GM12878 (cell line): ENCODE results near the gene FXYD1. TPM values are rescaled to one million over a fixed set of nuclear protein-coding genes. Genes with fewer than 3 reads are reported as not detected.

ENCODE experiments used
- ATAC-seq: fragments of 200-7000 bp; cut with Tn5 transposase; 3 replicates; pipeline ENCODE4 v1.9.1; 2020; ENCODE audit warnings: mild to moderate bottlenecking, moderate library complexity
- BruUV-seq: library from RNA; stranded (reverse); fragments of 400-500 nt; replicated peaks from 2 replicates; lab custom pipeline; 2021; lab: Mats Ljungman, UMichigan
- CTCF ChIA-PET: fragments of 300-600 bp; sonication (Branson Sonifier 250); formaldehyde crosslinking; extraction: SDS; loops from one replicate; lab custom pipeline; 2021; ENCODE audit warnings: inconsistent platforms; lab: Yijun Ruan, JAX
- POLR2A ChIA-PET: fragments of 350-600 bp; formaldehyde crosslinking; extraction: SDS; loops from one replicate; lab custom pipeline; 2021; ENCODE audit warnings: inconsistent platforms; lab: Charles Lee
- RAD21 ChIA-PET: fragments of 300-600 bp; sonication (Branson Sonifier 250); formaldehyde crosslinking; loops from one replicate; lab custom pipeline; 2023; ENCODE audit warnings: antibody characterized with exemption; ENCODE audit not compliant: unreplicated experiment; lab: Charles Lee
- SMC1A ChIA-PET: fragments of 300-600 bp; sonication (Branson Sonifier 250); formaldehyde crosslinking; loops from one replicate; lab custom pipeline; 2023; ENCODE audit not compliant: unreplicated experiment, uncharacterized antibody; lab: Charles Lee
- DNase-seq: peaks from one replicate; pipeline ENCODE4 v3.0.0-alpha.2; 2011; ENCODE audit warnings: low read depth, low spot score
- FAIRE-seq: peaks from 3 replicates; lab custom pipeline; 2011; peaks lifted over from hg19 to GRCh38; lab: Jason Lieb, UNC
- H2AFZ ChIP-seq: 2 replicates; pipeline ENCODE4 v1.6.0; 2011; ENCODE audit warnings: low read depth, low read length, control low read depth; ENCODE audit not compliant: control insufficient read depth
- H3K27ac ChIP-seq: 2 replicates; pipeline ENCODE4 v1.5.1; 2011; ENCODE audit warnings: control low read depth; ENCODE audit not compliant: control insufficient read depth, insufficient read depth
- H3K27me3 ChIP-seq, 2 experiments: replicated peaks in 1 of 2; 2 replicates each; pipeline versions ENCODE4 v1.6.0 to v1.6.1; 2011; ENCODE audit warnings: low read length in 1 of 2; ENCODE audit not compliant: control insufficient read depth in 2 of 2, insufficient read depth in 2 of 2
- H3K36me3 ChIP-seq, 2 experiments: 2 replicates each; pipeline ENCODE4 v1.5.1; 2011; ENCODE audit warnings: low read length in 1 of 2; ENCODE audit not compliant: control insufficient read depth in 2 of 2, insufficient read depth in 2 of 2
- H3K4me1 ChIP-seq: 2 replicates; pipeline ENCODE4 v1.6.1; 2011; ENCODE audit warnings: mild to moderate bottlenecking, low read length, moderate library complexity, mixed read lengths; ENCODE audit not compliant: control insufficient read depth, insufficient read depth
- H3K4me2 ChIP-seq: 2 replicates; pipeline ENCODE4 v1.6.0; 2011; ENCODE audit warnings: control low read depth; ENCODE audit not compliant: control insufficient read depth, insufficient read depth
- H3K4me3 ChIP-seq: fragments of 200-600 bp; sonication (generic); 2 replicates; pipeline ENCODE4 v1.5.1; 2016
- H3K79me2 ChIP-seq: 2 replicates; pipeline ENCODE4 v1.6.0; 2011; ENCODE audit warnings: low read length; ENCODE audit not compliant: control insufficient read depth, insufficient read depth
- H3K9ac ChIP-seq: 2 replicates; pipeline ENCODE4 v1.8.0; 2011; ENCODE audit warnings: low read length, control low read depth, mixed read lengths; ENCODE audit not compliant: control insufficient read depth, insufficient read depth
- H3K9me3 ChIP-seq: replicated peaks from 3 replicates; pipeline ENCODE4 v1.5.1; 2011; ENCODE audit warnings: mild to moderate bottlenecking, low read length; ENCODE audit not compliant: control insufficient read depth, insufficient read depth
- H4K20me1 ChIP-seq: 2 replicates; pipeline ENCODE4 v1.6.0; 2011; ENCODE audit not compliant: control insufficient read depth, insufficient read depth
- CBFB ChIP-seq: IDR thresholded peaks from 2 replicates; pipeline ENCODE4 v1.6.1; 2016; ENCODE audit warnings: antibody characterized with exemption, low read depth
- CHD1 ChIP-seq: IDR thresholded peaks from 2 replicates; pipeline ENCODE4 v1.6.1; 2012; ENCODE audit warnings: low read depth, low read length, improper control_type of control experiment
- CREM ChIP-seq: IDR thresholded peaks from 2 replicates; pipeline ENCODE4 v1.6.1; 2014; ENCODE audit warnings: antibody characterized with exemption, low read depth
- EP300 ChIP-seq, 2 experiments: fragments of 150-350 bp in 1 of 2; IDR thresholded peaks; 2 replicates each; pipeline ENCODE4 v1.6.1; 2011 to 2012; ENCODE audit warnings: low read depth in 2 of 2, low read length in 2 of 2, borderline replicate concordance in 1 of 2, improper control_type of control experiment in 1 of 2, inconsistent platforms in 1 of 2; ENCODE audit not compliant: control insufficient read depth in 1 of 2
- KAT2A ChIP-seq: conservative IDR thresholded peaks from 2 replicates; pipeline ENCODE4 v1.6.1; 2011; ENCODE audit warnings: low read depth, low read length; ENCODE audit not compliant: control insufficient read depth
- TCF7 ChIP-seq: IDR thresholded peaks from 2 replicates; pipeline ENCODE4 v1.6.1; 2014; ENCODE audit warnings: antibody characterized with exemption, borderline replicate concordance
- ZNF622 ChIP-seq: fragments of 450-650 bp; IDR thresholded peaks from 2 replicates; pipeline ENCODE4 v1.6.1; 2017; ENCODE audit warnings: mild to moderate bottlenecking, inconsistent platforms
- WGBS: methylation state at CpG from one replicate; pipeline ENCODE4 v1.1.6; 2016; ENCODE audit warnings: low lambda C conversion rate; ENCODE audit not compliant: insufficient replicate concordance, insufficient coverage; ENCODE audit errors: missing lambda C conversion rate; 5-methylcytosine and 5-hydroxymethylcytosine counted together
- in situ Hi-C: fragments of 300-500 bp; cut with MboI; formaldehyde crosslinking; loops from 9 replicates; pipeline ENCODE4 v1.14.3; 2018; ENCODE audit warnings: mixed read lengths
- intact Hi-C: fragments of 100-400 bp; cut with micrococcal nuclease; formaldehyde crosslinking; loops from one replicate; pipeline ENCODE4 v1.14.2; 2022; ENCODE audit not compliant: unreplicated experiment
- polyA plus RNA-seq, 11 experiments: library from polyadenylated mRNA; depleted of rRNA in 4 of 11; unstranded in 6 of 11; stranded (reverse) in 5 of 11; fragments of >200 nt; fragmentation: Nextera tagmentation in 4 of 11; fragmentation: Illumina TruSeq in 1 of 11; extraction: Ambion mirVana in 4 of 11; extraction: Trizol in 1 of 11; gene quantifications; 1 replicate in 1 of 11; 2 replicates in 10 of 11; pipeline versions ENCODE4 v1.2.1 to v1.2.3, GENCODE V29; 2011 to 2016; ENCODE audit warnings: inconsistent platforms in 2 of 11, missing spikeins in 2 of 11, low read depth in 1 of 11
- total RNA-seq, 4 experiments: library from RNA; depleted of rRNA in 3 of 4; stranded (reverse); fragments of >200 nt in 3 of 4; fragmentation: Illumina TruSeq in 1 of 4; extraction: Trizol in 1 of 4; gene quantifications; 2 replicates each; pipeline versions ENCODE4 v1.2.1 to v1.2.3, GENCODE V29; 2013 to 2021
- TF ChIP-seq, protein P1 (sequence below): IDR thresholded peaks from 2 replicates; pipeline ENCODE4 v1.6.1; 2012; ENCODE audit warnings: low read length, inconsistent platforms
- TF ChIP-seq, protein P2 (sequence below): fragments of 450-650 bp; conservative IDR thresholded peaks from 2 replicates; pipeline ENCODE4 v1.6.1; 2017; ENCODE audit warnings: mild to moderate bottlenecking, moderate library complexity
- TF ChIP-seq, protein P3 (sequence below): fragments of 450-650 bp; formaldehyde crosslinking; IDR thresholded peaks from 2 replicates; pipeline ENCODE4 v1.4.0; 2020; ENCODE audit warnings: mild to moderate bottlenecking, moderate library complexity

The FXYD1 gene
- total and polyA plus RNA-seq, 10 of the 15 experiments (the other 5 are each of a cell fraction or from before 2014, with no cell fraction given): 0.34 to 1.2 (median 0.49) TPM; not detected in 4

DNA sequence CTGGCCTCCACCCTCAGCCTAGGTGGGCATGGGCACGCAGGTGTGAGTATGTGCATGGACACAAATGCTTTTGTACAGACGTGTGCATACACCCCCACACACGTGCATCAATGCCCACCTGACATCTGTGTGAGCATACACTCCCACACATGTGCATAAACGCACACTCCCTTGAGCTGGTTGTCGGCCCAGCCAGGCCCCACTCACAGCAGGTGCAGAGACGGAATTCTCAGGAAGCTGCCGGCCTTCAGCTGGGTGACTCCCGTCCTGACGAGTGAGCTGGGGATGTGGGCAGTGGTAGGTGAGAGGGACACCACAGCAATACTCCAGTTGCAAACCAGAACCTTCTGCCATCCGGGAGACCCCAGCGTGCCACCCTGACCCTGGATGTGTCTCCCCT lies 4.8 kb upstream of the FXYD1 start:
- ATAC-seq (no peak), FAIRE-seq (no peak), DNase-seq (no peak)
- Histone ChIP-seq H3K79me2 (no peaks in the 10 kb centered on the region), H3K4me1 (peaks cover 4% of the 10 kb centered on the region; the same call in 1 of the 2 replicates), H4K20me1 (no peaks in the 10 kb centered on the region), H3K4me2 (no peak overlapping the region), H3K4me3 (no peak overlapping the region), H3K9me3 (no peaks in the 10 kb centered on the region), H3K27ac (no peak overlapping the region), H3K27me3 (no peaks in the 10 kb centered on the region), H2AFZ (no peak overlapping the region), H3K9ac (no peak overlapping the region)
- CTCF ChIA-PET: interaction anchor here (0.5 to 5.0 kb wide), 8 partner anchors 17 to 89 kb away, joined by 3 to 75 read pairs (median 13); partner anchors contain the start of gene FXYD3
- RAD21 ChIA-PET: interaction anchor here (0.7 kb wide), 1 partner anchor 67 kb away, joined by 3 read pairs; no protein-coding TSS in a partner anchor
- POLR2A ChIA-PET: interaction anchor here (0.5 kb wide), 1 partner anchor 169 kb away, joined by 3 read pairs; no protein-coding TSS in a partner anchor
- WGBS: 41% methylated on average over 11 of the region's 11 CpGs
- in situ Hi-C loops: no loop called here
- BruUV-seq: no TSS peak
- SMC1A ChIA-PET: interaction anchor here (1.0 kb wide), 1 partner anchor 284 kb away, joined by 3 read pairs; no protein-coding TSS in a partner anchor
- TF ChIP-seq CHD1: no peak
- TF ChIP-seq, protein P1, sequence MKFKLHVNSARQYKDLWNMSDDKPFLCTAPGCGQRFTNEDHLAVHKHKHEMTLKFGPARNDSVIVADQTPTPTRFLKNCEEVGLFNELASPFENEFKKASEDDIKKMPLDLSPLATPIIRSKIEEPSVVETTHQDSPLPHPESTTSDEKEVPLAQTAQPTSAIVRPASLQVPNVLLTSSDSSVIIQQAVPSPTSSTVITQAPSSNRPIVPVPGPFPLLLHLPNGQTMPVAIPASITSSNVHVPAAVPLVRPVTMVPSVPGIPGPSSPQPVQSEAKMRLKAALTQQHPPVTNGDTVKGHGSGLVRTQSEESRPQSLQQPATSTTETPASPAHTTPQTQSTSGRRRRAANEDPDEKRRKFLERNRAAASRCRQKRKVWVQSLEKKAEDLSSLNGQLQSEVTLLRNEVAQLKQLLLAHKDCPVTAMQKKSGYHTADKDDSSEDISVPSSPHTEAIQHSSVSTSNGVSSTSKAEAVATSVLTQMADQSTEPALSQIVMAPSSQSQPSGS: no peak
- no peak for TF ChIP-seq TCF7
- TF ChIP-seq, protein P2, sequence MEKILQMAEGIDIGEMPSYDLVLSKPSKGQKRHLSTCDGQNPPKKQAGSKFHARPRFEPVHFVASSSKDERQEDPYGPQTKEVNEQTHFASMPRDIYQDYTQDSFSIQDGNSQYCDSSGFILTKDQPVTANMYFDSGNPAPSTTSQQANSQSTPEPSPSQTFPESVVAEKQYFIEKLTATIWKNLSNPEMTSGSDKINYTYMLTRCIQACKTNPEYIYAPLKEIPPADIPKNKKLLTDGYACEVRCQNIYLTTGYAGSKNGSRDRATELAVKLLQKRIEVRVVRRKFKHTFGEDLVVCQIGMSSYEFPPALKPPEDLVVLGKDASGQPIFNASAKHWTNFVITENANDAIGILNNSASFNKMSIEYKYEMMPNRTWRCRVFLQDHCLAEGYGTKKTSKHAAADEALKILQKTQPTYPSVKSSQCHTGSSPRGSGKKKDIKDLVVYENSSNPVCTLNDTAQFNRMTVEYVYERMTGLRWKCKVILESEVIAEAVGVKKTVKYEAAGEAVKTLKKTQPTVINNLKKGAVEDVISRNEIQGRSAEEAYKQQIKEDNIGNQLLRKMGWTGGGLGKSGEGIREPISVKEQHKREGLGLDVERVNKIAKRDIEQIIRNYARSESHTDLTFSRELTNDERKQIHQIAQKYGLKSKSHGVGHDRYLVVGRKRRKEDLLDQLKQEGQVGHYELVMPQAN: no peak
- TF ChIP-seq CBFB: no peak
- TF ChIP-seq KAT2A: no peak
- no peak for TF ChIP-seq CREM
- no peak for TF ChIP-seq ZNF622
- TF ChIP-seq EP300 (IDR thresholded peaks at IDR 0.05; ENCODE audit: borderline replicate concordance in 1 of 2, control insufficient read depth in 1 of 2, low read depth in 2 of 2, low read length in 2 of 2): no peak
- TF ChIP-seq, protein P3, sequence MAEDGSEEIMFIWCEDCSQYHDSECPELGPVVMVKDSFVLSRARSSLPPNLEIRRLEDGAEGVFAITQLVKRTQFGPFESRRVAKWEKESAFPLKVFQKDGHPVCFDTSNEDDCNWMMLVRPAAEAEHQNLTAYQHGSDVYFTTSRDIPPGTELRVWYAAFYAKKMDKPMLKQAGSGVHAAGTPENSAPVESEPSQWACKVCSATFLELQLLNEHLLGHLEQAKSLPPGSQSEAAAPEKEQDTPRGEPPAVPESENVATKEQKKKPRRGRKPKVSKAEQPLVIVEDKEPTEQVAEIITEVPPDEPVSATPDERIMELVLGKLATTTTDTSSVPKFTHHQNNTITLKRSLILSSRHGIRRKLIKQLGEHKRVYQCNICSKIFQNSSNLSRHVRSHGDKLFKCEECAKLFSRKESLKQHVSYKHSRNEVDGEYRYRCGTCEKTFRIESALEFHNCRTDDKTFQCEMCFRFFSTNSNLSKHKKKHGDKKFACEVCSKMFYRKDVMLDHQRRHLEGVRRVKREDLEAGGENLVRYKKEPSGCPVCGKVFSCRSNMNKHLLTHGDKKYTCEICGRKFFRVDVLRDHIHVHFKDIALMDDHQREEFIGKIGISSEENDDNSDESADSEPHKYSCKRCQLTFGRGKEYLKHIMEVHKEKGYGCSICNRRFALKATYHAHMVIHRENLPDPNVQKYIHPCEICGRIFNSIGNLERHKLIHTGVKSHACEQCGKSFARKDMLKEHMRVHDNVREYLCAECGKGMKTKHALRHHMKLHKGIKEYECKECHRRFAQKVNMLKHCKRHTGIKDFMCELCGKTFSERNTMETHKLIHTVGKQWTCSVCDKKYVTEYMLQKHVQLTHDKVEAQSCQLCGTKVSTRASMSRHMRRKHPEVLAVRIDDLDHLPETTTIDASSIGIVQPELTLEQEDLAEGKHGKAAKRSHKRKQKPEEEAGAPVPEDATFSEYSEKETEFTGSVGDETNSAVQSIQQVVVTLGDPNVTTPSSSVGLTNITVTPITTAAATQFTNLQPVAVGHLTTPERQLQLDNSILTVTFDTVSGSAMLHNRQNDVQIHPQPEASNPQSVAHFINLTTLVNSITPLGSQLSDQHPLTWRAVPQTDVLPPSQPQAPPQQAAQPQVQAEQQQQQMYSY (CRISPR knock-in tag): no peak
- TF ChIP-seq, all 136 proteins: peak for 0
- intact Hi-C loops: loop anchor here (10.0 kb wide), 1 partner anchor 159 kb away; no protein-coding TSS in a partner anchor
- H3K36me3 ChIP-seq: no peaks in the 10 kb centered on the region
